ENCODE data around the gene ZNF786.
"Not testable (repeated sequence)": the region's sequence is repeated elsewhere in the genome, so short reads cannot be mapped to it uniquely, and the experiment has no call there.

ZNF786 gene

GRCh38 chr7:149048805-149049204 is 41.7 kb downstream of the ZNF786 start:
- POLR2A ChIA-PET, result interaction anchor here (0.7 kb wide), 1 partner anchor 394 kb away, joined by 3 read pairs; no protein-coding TSS in a partner anchor
- no peak overlapping the region for H3K4me3 ChIP-seq (ENCODE audit: low read depth, low read length)
- no peak for TF ChIP-seq CTCF (IDR thresholded peaks at IDR 0.05; ENCODE audit: insufficient read depth, low read length, missing control alignments)
- no peak for DNase-seq (ENCODE audit: low read depth, low spot score)
- CTCF ChIA-PET, result interaction anchor here (0.9 to 2.3 kb wide), 2 partner anchors 17 to 44 kb away, joined by 3 to 16 read pairs; no protein-coding TSS in a partner anchor

GRCh38 chr7:149046416-149046815 is 44.1 kb downstream of the ZNF786 start:
- no peak overlapping the region for H3K4me3 ChIP-seq (ENCODE audit: low read depth, low read length)
- POLR2A ChIA-PET, result no interaction called here
- DNase-seq (ENCODE audit: low read depth, low spot score), result no peak
- TF ChIP-seq CTCF (IDR thresholded peaks at IDR 0.05; ENCODE audit: insufficient read depth, low read length, missing control alignments), result no peak
- CTCF ChIA-PET, result interaction anchor here (2.3 kb wide), 1 partner anchor 19 kb away, joined by 9 read pairs; no protein-coding TSS in a partner anchor

- no peak for DNase-seq (ENCODE audit: low read depth, low spot score)
- ChIA-PET POLR2A (no interaction called here), CTCF (no interaction called here)
- no peak for TF ChIP-seq CTCF (IDR thresholded peaks at IDR 0.05; ENCODE audit: insufficient read depth, low read length, missing control alignments)
- no peak overlapping the region for H3K4me3 ChIP-seq (ENCODE audit: low read depth, low read length)
Measured at GRCh38 chr7:149043936-149044335, 46.6 kb downstream of the ZNF786 start.

GRCh38 chr7:149041350-149041749 is 49.2 kb downstream of the ZNF786 start:
- CTCF ChIA-PET, result interaction anchor here (0.6 to 2.3 kb wide), 4 partner anchors 24 to 64 kb away, joined by 3 to 11 read pairs (median 4); no protein-coding TSS in a partner anchor
- POLR2A ChIA-PET, result no interaction called here

GRCh38 chr7:149038641-149039040 is 51.9 kb downstream of the ZNF786 start:
- ChIA-PET POLR2A (interaction anchor here (1.6 kb wide), 1 partner anchor 27 kb away, joined by 4 read pairs; no protein-coding TSS in a partner anchor), CTCF (interaction anchor here (1.4 kb wide), 1 partner anchor 27 kb away, joined by 4 read pairs; no protein-coding TSS in a partner anchor)
- not testable (repeated sequence) for H3K4me3 ChIP-seq (ENCODE audit: low read depth, low read length); DNase-seq (ENCODE audit: low read depth, low spot score)

More at GRCh38 chr7:149041350-149041749, 49.2 kb downstream of the ZNF786 start:
- DNase-seq (ENCODE audit: low read depth, low spot score), result no peak
- no peak overlapping the region for H3K4me3 ChIP-seq (ENCODE audit: low read depth, low read length)
- no peak for TF ChIP-seq CTCF (IDR thresholded peaks at IDR 0.05; ENCODE audit: insufficient read depth, low read length, missing control alignments)

- no peak for TF ChIP-seq CTCF (IDR thresholded peaks at IDR 0.05; ENCODE audit: insufficient read depth, low read length, missing control alignments)
- H3K4me3 ChIP-seq (ENCODE audit: low read depth, low read length), result no peak overlapping the region
- ChIA-PET POLR2A (no interaction called here), CTCF (no interaction called here)
- DNase-seq (ENCODE audit: low read depth, low spot score), result no peak
Measured at GRCh38 chr7:149036676-149037075, 53.8 kb downstream of the ZNF786 start.

GRCh38 chr7:149031353-149031910 is 59.1 kb downstream of the ZNF786 start:
- DNase-seq (ENCODE audit: low read depth, low spot score), result no peak
- CTCF ChIA-PET, result interaction anchor here (3.2 kb wide), 1 partner anchor 34 kb away, joined by 14 read pairs; no protein-coding TSS in a partner anchor
- no peak overlapping the region for H3K4me3 ChIP-seq (ENCODE audit: low read depth, low read length)
- TF ChIP-seq CTCF (IDR thresholded peaks at IDR 0.05; ENCODE audit: insufficient read depth, low read length, missing control alignments), result no peak
- POLR2A ChIA-PET, result no interaction called here

- H3K4me3 ChIP-seq (ENCODE audit: low read depth, low read length); POLR2A ChIA-PET; DNase-seq (ENCODE audit: low read depth, low spot score): not testable (repeated sequence)
- CTCF ChIA-PET, result interaction anchor here (8.0 kb wide), 1 partner anchor 35 kb away, joined by 62 read pairs; no protein-coding TSS in a partner anchor
Measured at GRCh38 chr7:149030439-149030838, 60.1 kb downstream of the ZNF786 start.
